Esophagus squamous epithelium (tissue), 4 donors: ENCODE data around the gene MADCAM1.

Source experiments
- CTCF ChIP-seq, 6 experiments: fragments of 450-650 bp in 4 of 6; fragments of 200-600 bp in 2 of 6; sonication (generic) in 2 of 6; IDR thresholded peaks; one replicate each; pipeline ENCODE4 v1.5.1; 2016 to 2019; ENCODE audit warnings: antibody characterized with exemption in 6 of 6, mild to moderate bottlenecking in 4 of 6, moderate library complexity in 4 of 6
- POLR2A ChIP-seq, 4 donors: fragments of 450-650 bp; IDR thresholded peaks; one replicate each; pipeline ENCODE4 v1.6.1; 2017; ENCODE audit warnings: antibody characterized with exemption in 4 of 4, mild to moderate bottlenecking in 4 of 4, moderate library complexity in 3 of 4

- no peak for TF ChIP-seq POLR2A (IDR thresholded peaks at IDR 0.05)
- no peak for TF ChIP-seq CTCF (IDR thresholded peaks at IDR 0.05)
These were observed 46.4 kb upstream of the MADCAM1 start for GRCh38 chr19:449916-450315.
